H4 (cell line): ENCODE data around the gene CPXM1. TPM values are rescaled to one million over a fixed set of nuclear protein-coding genes. Genes with fewer than 3 reads are reported as not detected.
"Not testable (repeated sequence)": the region's sequence is repeated elsewhere in the genome, so short reads cannot be mapped to it uniquely, and the experiment has no call there.

Experiments
- DNase-seq: peaks from one replicate; pipeline ENCODE4 v3.0.0-alpha.2; 2015; ENCODE audit warnings: low spot score
- total RNA-seq: library from RNA; depleted of rRNA; stranded (reverse); fragments of >200 nt; shearing (Covaris generic); gene quantifications from 2 replicates; pipeline ENCODE4 v1.2.3, GENCODE V29; 2014

CPXM1 gene
- total RNA-seq, 1 experiment from 2014 or later: not detected

- DNase-seq: no peak
Measured at GRCh38 chr20:2820896-2821869, 20.8 kb upstream of the CPXM1 start.

GRCh38 chr20:2820084-2820895, 19.9 kb upstream of the CPXM1 start:
- DNase-seq: no peak

GRCh38 chr20:2817891-2818595, 17.6 kb upstream of the CPXM1 start:
- DNase-seq: no peak

- no peak for DNase-seq
Measured at GRCh38 chr20:2817341-2817726, 16.9 kb upstream of the CPXM1 start.

- DNase-seq: no peak
Measured at GRCh38 chr20:2816583-2817340, 16.3 kb upstream of the CPXM1 start.

- DNase-seq: no peak
Measured at GRCh38 chr20:2816030-2816582, 15.7 kb upstream of the CPXM1 start, which contains the start of gene TMEM239. TMEM239 (plus strand) TSS chr20:2816364; CDS start chr20:2816555, 191 bp downstream.

- DNase-seq: no peak
Measured at GRCh38 chr20:2815242-2815900, 14.9 kb upstream of the CPXM1 start.

GRCh38 chr20:2814587-2815051, 14.2 kb upstream of the CPXM1 start, which contains the start of gene C20orf141:
C20orf141 (plus strand) TSS chr20:2814987; CDS start chr20:2815185, 198 bp downstream.
- DNase-seq: peak; percentile 82

GRCh38 chr20:2814076-2814475, 13.6 kb upstream of the CPXM1 start:
- DNase-seq: no peak

GRCh38 chr20:2812189-2812588, 11.8 kb upstream of the CPXM1 start:
- DNase-seq: no peak

GRCh38 chr20:2809690-2810089, 9.3 kb upstream of the CPXM1 start:
- no peak for DNase-seq

GRCh38 chr20:2807929-2808328, 7.5 kb upstream of the CPXM1 start:
- not testable (repeated sequence) for DNase-seq

GRCh38 chr20:2807019-2807418, 6.6 kb upstream of the CPXM1 start:
- no peak for DNase-seq

GRCh38 chr20:2806351-2806701, 5.9 kb upstream of the CPXM1 start:
- no peak for DNase-seq

- DNase-seq: no peak
Measured at GRCh38 chr20:2805689-2806350, 5.4 kb upstream of the CPXM1 start.

GRCh38 chr20:2804852-2805688, 4.6 kb upstream of the CPXM1 start:
- DNase-seq: no peak

- no peak for DNase-seq
Measured at GRCh38 chr20:2804041-2804828, 3.8 kb upstream of the CPXM1 start.

- DNase-seq: no peak
Measured at GRCh38 chr20:2801286-2801728, 880 bp upstream of the CPXM1 start.
